ENCODE results near the gene PHLDB1.

PHLDB1 gene

DNA sequence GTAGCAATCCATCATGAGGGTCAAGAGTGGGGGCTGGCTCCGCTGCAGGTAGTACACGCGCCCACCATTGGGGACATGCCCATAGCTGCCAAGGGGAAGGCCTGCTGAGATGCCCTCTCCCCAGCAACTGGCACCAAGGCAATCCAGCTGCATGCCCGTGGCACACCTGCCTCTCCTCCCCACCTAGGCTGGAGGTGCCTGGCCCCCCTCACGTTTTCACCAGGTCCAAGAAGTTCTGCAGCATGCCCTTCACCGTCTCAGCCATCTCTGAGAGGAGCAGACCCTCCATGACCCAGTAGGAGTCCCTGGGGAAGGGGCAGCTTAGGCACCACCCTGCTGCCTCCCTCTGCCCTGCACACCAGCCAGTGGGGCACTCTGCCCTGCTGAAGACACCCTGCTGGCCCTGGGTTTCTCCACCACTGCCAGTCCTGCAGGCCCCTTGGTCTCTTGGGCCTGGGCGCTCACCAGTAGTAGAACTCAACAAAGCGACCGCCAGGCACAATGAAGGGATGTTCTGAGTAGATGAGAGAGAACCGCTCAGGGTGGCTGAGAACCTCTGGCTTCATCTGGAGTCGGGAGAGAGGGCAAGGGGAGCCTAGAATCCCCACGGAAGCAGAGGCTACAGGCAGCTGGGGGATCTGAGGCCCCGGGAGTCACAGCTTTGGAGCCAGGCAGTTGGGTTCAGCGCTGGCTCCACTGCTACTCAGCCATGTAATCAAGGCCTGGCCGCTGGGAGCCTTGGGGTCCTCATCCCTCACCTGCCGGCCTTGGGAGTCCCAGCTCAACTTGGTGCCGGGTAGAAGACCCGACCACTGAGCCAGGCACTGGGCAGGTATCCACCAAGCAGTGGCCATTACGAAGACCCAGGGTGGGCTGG is 54.2 kb downstream of the PHLDB1 start:
- peaks cover 17 to 43% of the 10 kb centered on the region in 2 experiments for H3K36me3 ChIP-seq (ENCODE audit: control insufficient read depth in 1 of 2, insufficient read depth in 2 of 2, low read depth in 1 of 2, low read length in 2 of 2)
- H3K23ac ChIP-seq (ENCODE audit: low read length in 2 of 2): no peak overlapping the region
- peaks cover 2% of the 10 kb centered on the region for H3K79me1 ChIP-seq (replicated peaks; ENCODE audit: low read length, poor library complexity, severe bottlenecking)
- H3K27me3 ChIP-seq (ENCODE audit: control insufficient read depth in 1 of 2, insufficient read depth in 1 of 2, low read length in 2 of 2): no peaks in the 10 kb centered on the region
- H3K14ac ChIP-seq (ENCODE audit: low read length in 2 of 2): no peak overlapping the region
- no peak overlapping the region for H3K4me3 ChIP-seq (ENCODE audit: insufficient read depth in 1 of 2, low read depth in 1 of 2, low read length in 2 of 2)
- 92% methylated on average over 18 of the region's 19 CpGs for WGBS
- peaks cover 36% of the 10 kb centered on the region for H3K4me1 ChIP-seq (ENCODE audit: control insufficient read depth, insufficient read depth, low read depth, low read length)
- no peak overlapping the region for H2BK15ac ChIP-seq (ENCODE audit: low read depth, poor library complexity, severe bottlenecking)
- DNase-seq: no peak
- no peaks in the 10 kb centered on the region for H3K9me3 ChIP-seq (ENCODE audit: control insufficient read depth, low read length)
- peak overlapping the region in 1 of 2 experiments; percentile 6 for H3K18ac ChIP-seq (ENCODE audit: low read depth in 1 of 2, low read length in 2 of 2)
- H3K9ac ChIP-seq (ENCODE audit: low read length): no peak overlapping the region
- H3K4me2 ChIP-seq (ENCODE audit: low read length, poor library complexity, severe bottlenecking): no peak overlapping the region
- H2AFZ ChIP-seq (ENCODE audit: low read depth, low read length): no peak overlapping the region
- no peak overlapping the region for H2BK5ac ChIP-seq (ENCODE audit: low read depth, low read length, poor library complexity, severe bottlenecking)
- no peak overlapping the region for H2BK12ac ChIP-seq (ENCODE audit: low read length in 2 of 2)
- no peak overlapping the region for H2AK5ac ChIP-seq (ENCODE audit: low read length, severe bottlenecking)
- H2BK120ac ChIP-seq (ENCODE audit: low read depth, low read length): no peak overlapping the region
- no peak overlapping the region for H3K27ac ChIP-seq (ENCODE audit: low read length, poor library complexity, severe bottlenecking)
- H4K91ac ChIP-seq (ENCODE audit: low read length): no peak overlapping the region
- no peak overlapping the region for H3K4ac ChIP-seq (ENCODE audit: low read depth in 1 of 2, low read length in 2 of 2)
- no peak overlapping the region for H4K8ac ChIP-seq (ENCODE audit: low read length)

DNA sequence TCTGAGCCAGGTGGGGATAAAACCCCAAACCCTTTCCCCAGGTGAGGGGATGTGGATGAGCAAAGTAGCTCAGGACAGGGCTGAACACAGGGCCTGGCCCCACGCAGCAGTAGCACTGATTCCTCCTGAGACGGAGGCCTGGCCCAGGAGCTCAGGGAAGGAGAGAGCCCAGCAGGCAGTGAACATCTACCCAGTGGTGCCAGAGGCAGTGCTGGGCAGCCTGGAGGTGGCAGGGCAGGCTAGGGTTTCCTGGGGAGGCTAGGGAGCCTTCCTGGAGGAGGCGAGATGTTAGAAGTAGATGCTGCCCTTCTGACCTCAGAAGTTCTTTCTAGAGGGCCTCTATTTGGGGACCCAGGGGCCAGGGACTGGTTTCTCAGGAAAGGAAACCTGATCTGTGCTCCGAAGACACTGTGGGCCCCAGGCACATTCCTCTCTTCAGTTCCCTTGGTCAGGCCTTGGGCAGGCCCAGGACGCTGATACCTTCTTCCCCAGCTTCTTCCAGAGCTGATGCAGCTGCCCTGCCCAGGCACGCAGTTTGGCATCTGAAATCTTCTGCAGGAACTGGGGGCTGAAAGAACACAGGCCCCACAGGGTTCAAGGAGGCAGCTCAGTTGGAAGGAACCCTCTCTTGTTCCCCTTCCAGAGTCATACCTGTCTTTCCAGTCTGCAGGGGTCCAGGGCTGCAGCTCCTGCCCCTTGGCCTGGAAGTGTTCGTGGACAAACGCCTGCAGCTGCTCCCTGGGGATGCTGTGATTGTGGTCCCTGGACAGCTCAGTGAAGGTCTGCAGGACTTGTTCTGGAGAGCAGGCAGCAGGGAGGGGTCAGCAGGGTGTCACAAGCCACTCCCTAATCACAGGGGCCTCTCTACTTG is 55.2 kb downstream of the PHLDB1 start:
- no peak overlapping the region for H3K14ac ChIP-seq (ENCODE audit: low read length in 2 of 2)

DNA sequence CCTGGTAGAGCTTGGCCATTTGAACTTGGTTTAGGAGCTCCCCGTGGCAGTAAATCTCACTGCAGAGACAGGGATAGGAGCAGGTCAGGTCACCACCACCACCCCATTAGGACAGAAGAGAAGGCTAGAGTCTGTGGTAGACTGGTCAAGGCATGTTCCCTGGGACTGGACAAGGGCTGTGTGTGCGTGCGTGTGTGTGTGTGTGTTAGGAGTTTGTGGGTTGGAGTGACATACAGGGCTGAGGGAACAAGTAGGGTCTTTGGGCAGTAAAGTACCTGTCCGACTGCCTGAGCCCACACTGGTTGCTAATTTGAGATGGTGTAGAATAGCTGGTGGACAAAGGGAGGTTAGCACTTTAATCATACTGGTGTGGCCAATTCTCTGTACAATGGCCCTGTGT is 56.0 kb downstream of the PHLDB1 start:
- Histone ChIP-seq H4K8ac (ENCODE audit: low read length) (no peak overlapping the region), H2AFZ (ENCODE audit: low read depth, low read length) (no peak overlapping the region), H3K4me2 (ENCODE audit: low read length, poor library complexity, severe bottlenecking) (no peak overlapping the region), H3K4me3 (ENCODE audit: insufficient read depth in 1 of 2, low read depth in 1 of 2, low read length in 2 of 2) (no peak overlapping the region), H2BK12ac (ENCODE audit: low read length in 2 of 2) (peak overlapping the region in 1 of 2 experiments; percentile 18), H2AK5ac (ENCODE audit: low read length, severe bottlenecking) (no peak overlapping the region), H2BK5ac (ENCODE audit: low read depth, low read length, poor library complexity, severe bottlenecking) (no peak overlapping the region), H3K79me1 (replicated peaks; ENCODE audit: low read length, poor library complexity, severe bottlenecking) (no peaks in the 10 kb centered on the region), H3K14ac (ENCODE audit: low read length in 2 of 2) (no peak overlapping the region), H3K36me3 (ENCODE audit: control insufficient read depth in 1 of 2, insufficient read depth in 2 of 2, low read depth in 1 of 2, low read length in 2 of 2) (peaks cover 0 to 26% of the 10 kb centered on the region in 2 experiments), H3K4me1 (ENCODE audit: control insufficient read depth, insufficient read depth, low read depth, low read length) (peaks cover 28% of the 10 kb centered on the region), H3K9me3 (ENCODE audit: control insufficient read depth, low read length) (no peaks in the 10 kb centered on the region), H4K91ac (ENCODE audit: low read length) (no peak overlapping the region), H3K18ac (ENCODE audit: low read depth in 1 of 2, low read length in 2 of 2) (no peak overlapping the region), H3K9ac (ENCODE audit: low read length) (no peak overlapping the region), H3K27ac (ENCODE audit: low read length, poor library complexity, severe bottlenecking) (no peak overlapping the region), H2BK15ac (ENCODE audit: low read depth, poor library complexity, severe bottlenecking) (no peak overlapping the region), H3K4ac (ENCODE audit: low read depth in 1 of 2, low read length in 2 of 2) (no peak overlapping the region), H3K27me3 (ENCODE audit: control insufficient read depth in 1 of 2, insufficient read depth in 1 of 2, low read length in 2 of 2) (no peaks in the 10 kb centered on the region), H3K23ac (ENCODE audit: low read length in 2 of 2) (no peak overlapping the region), H2BK120ac (ENCODE audit: low read depth, low read length) (no peak overlapping the region)
- DNase-seq: no peak
- whole genome bisulfite sequencing: 95% methylated on average over 4 of the region's 4 CpGs

More for the DNA sequence above, 55.2 kb downstream of the PHLDB1 start:
- no peak overlapping the region for H4K8ac ChIP-seq (ENCODE audit: low read length)
- H3K36me3 ChIP-seq (ENCODE audit: control insufficient read depth in 1 of 2, insufficient read depth in 2 of 2, low read depth in 1 of 2, low read length in 2 of 2): peaks cover 7 to 34% of the 10 kb centered on the region in 2 experiments
- DNase-seq: no peak
- no peak overlapping the region for H3K9ac ChIP-seq (ENCODE audit: low read length)
- no peak overlapping the region for H4K91ac ChIP-seq (ENCODE audit: low read length)
- no peak overlapping the region for H3K23ac ChIP-seq (ENCODE audit: low read length in 2 of 2)
- H3K4me3 ChIP-seq (ENCODE audit: insufficient read depth in 1 of 2, low read depth in 1 of 2, low read length in 2 of 2): no peak overlapping the region
- H3K27ac ChIP-seq (ENCODE audit: low read length, poor library complexity, severe bottlenecking): no peak overlapping the region
- 76% methylated on average over 8 of the region's 8 CpGs for WGBS
- no peak overlapping the region for H2BK15ac ChIP-seq (ENCODE audit: low read depth, poor library complexity, severe bottlenecking)
- no peak overlapping the region for H2BK5ac ChIP-seq (ENCODE audit: low read depth, low read length, poor library complexity, severe bottlenecking)
- H3K4me2 ChIP-seq (ENCODE audit: low read length, poor library complexity, severe bottlenecking): no peak overlapping the region
- no peak overlapping the region for H3K18ac ChIP-seq (ENCODE audit: low read depth in 1 of 2, low read length in 2 of 2)
- peaks cover 35% of the 10 kb centered on the region for H3K4me1 ChIP-seq (ENCODE audit: control insufficient read depth, insufficient read depth, low read depth, low read length)
- H3K27me3 ChIP-seq (ENCODE audit: control insufficient read depth in 1 of 2, insufficient read depth in 1 of 2, low read length in 2 of 2): no peaks in the 10 kb centered on the region
- no peak overlapping the region for H2AFZ ChIP-seq (ENCODE audit: low read depth, low read length)
- no peak overlapping the region for H2BK120ac ChIP-seq (ENCODE audit: low read depth, low read length)
- H3K79me1 ChIP-seq (replicated peaks; ENCODE audit: low read length, poor library complexity, severe bottlenecking): no peaks in the 10 kb centered on the region
- no peak overlapping the region for H2BK12ac ChIP-seq (ENCODE audit: low read length in 2 of 2)
- no peaks in the 10 kb centered on the region for H3K9me3 ChIP-seq (ENCODE audit: control insufficient read depth, low read length)
- no peak overlapping the region for H2AK5ac ChIP-seq (ENCODE audit: low read length, severe bottlenecking)
- H3K4ac ChIP-seq (ENCODE audit: low read depth in 1 of 2, low read length in 2 of 2): no peak overlapping the region

DNA sequence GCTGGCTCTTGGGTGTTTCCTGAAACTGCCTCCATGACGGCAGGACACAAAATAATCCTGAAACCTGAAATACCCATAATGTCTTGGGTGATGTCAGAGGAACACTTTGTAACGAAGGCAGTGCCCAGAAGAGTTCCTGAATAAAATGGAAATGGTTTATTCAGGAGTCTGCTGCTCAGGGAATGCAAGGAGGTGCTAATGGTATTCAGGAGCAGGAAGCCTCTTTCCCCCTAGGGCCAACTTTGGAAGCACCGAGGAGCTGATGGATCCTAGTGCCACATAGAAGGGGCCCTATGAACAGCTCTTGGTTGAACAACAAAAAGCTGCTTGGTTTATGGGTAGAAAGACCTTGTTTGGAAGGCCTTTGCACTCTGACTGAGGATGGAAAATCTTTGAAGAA is 56.5 kb downstream of the PHLDB1 start:
- H2BK15ac ChIP-seq (ENCODE audit: low read depth, poor library complexity, severe bottlenecking): no peak overlapping the region
- H2AFZ ChIP-seq (ENCODE audit: low read depth, low read length): no peak overlapping the region
- H2BK120ac ChIP-seq (ENCODE audit: low read depth, low read length): no peak overlapping the region
- no peaks in the 10 kb centered on the region for H3K79me1 ChIP-seq (replicated peaks; ENCODE audit: low read length, poor library complexity, severe bottlenecking)
- no peak overlapping the region for H4K91ac ChIP-seq (ENCODE audit: low read length)
- H3K4me2 ChIP-seq (ENCODE audit: low read length, poor library complexity, severe bottlenecking): no peak overlapping the region
- DNase-seq: no peak
- no peak overlapping the region for H4K8ac ChIP-seq (ENCODE audit: low read length)
- no peaks in the 10 kb centered on the region for H3K27me3 ChIP-seq (ENCODE audit: control insufficient read depth in 1 of 2, insufficient read depth in 1 of 2, low read length in 2 of 2)
- no peak overlapping the region for H2BK12ac ChIP-seq (ENCODE audit: low read length in 2 of 2)
- H3K4me3 ChIP-seq (ENCODE audit: insufficient read depth in 1 of 2, low read depth in 1 of 2, low read length in 2 of 2): no peak overlapping the region
- H3K14ac ChIP-seq (ENCODE audit: low read length in 2 of 2): no peak overlapping the region
- 85% methylated on average over 3 of the region's 3 CpGs for WGBS
- peaks cover 23% of the 10 kb centered on the region for H3K4me1 ChIP-seq (ENCODE audit: control insufficient read depth, insufficient read depth, low read depth, low read length)
- peaks cover 0 to 21% of the 10 kb centered on the region in 2 experiments for H3K36me3 ChIP-seq (ENCODE audit: control insufficient read depth in 1 of 2, insufficient read depth in 2 of 2, low read depth in 1 of 2, low read length in 2 of 2)
- H2AK5ac ChIP-seq (ENCODE audit: low read length, severe bottlenecking): no peak overlapping the region
- H3K4ac ChIP-seq (ENCODE audit: low read depth in 1 of 2, low read length in 2 of 2): no peak overlapping the region
- H3K23ac ChIP-seq (ENCODE audit: low read length in 2 of 2): no peak overlapping the region
- H3K9me3 ChIP-seq (ENCODE audit: control insufficient read depth, low read length): no peaks in the 10 kb centered on the region
- no peak overlapping the region for H2BK5ac ChIP-seq (ENCODE audit: low read depth, low read length, poor library complexity, severe bottlenecking)
- no peak overlapping the region for H3K18ac ChIP-seq (ENCODE audit: low read depth in 1 of 2, low read length in 2 of 2)
- H3K9ac ChIP-seq (ENCODE audit: low read length): no peak overlapping the region
- no peak overlapping the region for H3K27ac ChIP-seq (ENCODE audit: low read length, poor library complexity, severe bottlenecking)

Data from mesenchymal stem cell (in vitro differentiated cells and primary cell).